Muscle layer of duodenum (tissue), 2 donors: Measurements from ENCODE around the gene C17orf50.
"Not testable (repeated sequence)": the region's sequence is repeated elsewhere in the genome, so short reads cannot be mapped to it uniquely, and the experiment has no call there.

ENCODE experiments used
- H3K27ac ChIP-seq: one replicate; pipeline ENCODE4 v1.7.0; 2013; ENCODE audit warnings: mild to moderate bottlenecking, low read length
- H3K27me3 ChIP-seq: one replicate; pipeline ENCODE4 v1.7.0; 2013; ENCODE audit warnings: low read depth, mild to moderate bottlenecking, control low read depth, low read length
- H3K36me3 ChIP-seq, 2 donors: one replicate each; pipeline ENCODE4 v1.7.0; 2013; ENCODE audit warnings: low read length in 2 of 2, control low read depth in 1 of 2, mild to moderate bottlenecking in 1 of 2; ENCODE audit not compliant: insufficient read depth in 2 of 2, control insufficient read depth in 1 of 2
- H3K4me1 ChIP-seq, 2 donors: one replicate each; pipeline ENCODE4 v1.7.0; 2013; ENCODE audit warnings: low read length in 2 of 2, mild to moderate bottlenecking in 2 of 2, control low read depth in 1 of 2, moderate library complexity in 1 of 2; ENCODE audit not compliant: insufficient read depth in 2 of 2, control insufficient read depth in 1 of 2
- H3K4me3 ChIP-seq, 2 donors: one replicate each; pipeline ENCODE4 v1.7.0; 2013; ENCODE audit warnings: low read length in 2 of 2, low read depth in 1 of 2, mild to moderate bottlenecking in 1 of 2
- H3K9me3 ChIP-seq, 2 donors: one replicate each; pipeline ENCODE4 v1.7.0; 2013; ENCODE audit warnings: low read length in 2 of 2, control low read depth in 1 of 2, mild to moderate bottlenecking in 1 of 2; ENCODE audit not compliant: control insufficient read depth in 1 of 2
- donor health status: healthy.

Gene C17orf50

DNA sequence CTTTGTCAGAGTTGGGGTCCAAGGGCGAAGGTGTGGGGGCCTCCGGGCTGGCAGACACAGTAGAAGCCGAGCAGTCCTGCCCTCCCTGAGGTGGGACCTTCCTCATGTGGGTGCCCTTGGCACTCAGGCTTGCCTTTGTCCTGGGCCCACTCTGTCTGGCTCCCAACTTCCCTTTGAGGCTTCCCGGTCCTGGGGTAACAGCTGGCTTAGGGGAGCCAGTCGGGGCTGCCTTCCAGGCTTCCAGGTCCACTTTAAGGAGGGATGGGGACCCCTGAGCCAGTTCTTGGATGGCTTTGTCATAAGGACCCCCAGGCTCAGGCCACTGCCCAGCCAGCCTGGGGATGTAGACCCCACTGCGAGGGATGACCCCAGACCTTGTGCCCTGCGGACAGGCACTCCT, 15.4 kb upstream of the C17orf50 start:
- H3K4me3 ChIP-seq, result no peak overlapping the region
- peaks cover 2 to 16% of the 10 kb centered on the region in 2 donors for H3K4me1 ChIP-seq
- no peaks in the 10 kb centered on the region for H3K36me3 ChIP-seq
- no peaks in the 10 kb centered on the region for H3K9me3 ChIP-seq
- peaks cover 37% of the 10 kb centered on the region for H3K27me3 ChIP-seq
- H3K27ac ChIP-seq, result no peak overlapping the region

DNA sequence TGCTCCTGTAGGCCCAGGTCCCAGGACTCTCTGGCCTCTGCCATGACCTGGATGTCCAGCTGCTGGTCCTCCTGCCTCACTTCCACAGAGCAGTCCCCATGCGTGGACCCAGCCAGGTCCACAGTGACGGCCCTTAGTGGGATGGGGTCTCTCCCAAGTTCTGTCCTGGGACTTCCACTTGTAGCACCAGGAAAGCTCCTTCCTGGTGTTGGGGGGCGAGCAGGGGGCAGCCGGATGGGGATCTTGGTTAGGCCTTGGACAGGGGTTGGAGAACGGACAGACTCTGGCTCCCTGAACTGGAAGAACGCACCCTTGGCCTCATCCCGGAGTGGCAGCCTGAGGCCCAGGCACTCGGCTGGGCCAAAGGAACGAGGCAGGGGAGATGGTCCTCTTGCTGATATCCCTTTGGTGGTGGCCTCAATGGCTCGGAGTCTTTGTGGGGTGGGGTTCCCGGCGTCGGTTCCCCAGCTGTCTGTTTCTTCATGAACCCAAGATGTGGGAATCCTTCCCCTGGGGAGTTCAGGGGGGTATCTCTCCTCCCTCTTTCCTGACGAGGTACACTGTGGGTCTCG, 14.9 kb upstream of the C17orf50 start:
- peaks cover 37% of the 10 kb centered on the region for H3K27me3 ChIP-seq
- H3K4me3 ChIP-seq, result no peak overlapping the region
- H3K9me3 ChIP-seq, result no peaks in the 10 kb centered on the region
- no peaks in the 10 kb centered on the region for H3K36me3 ChIP-seq
- no peak overlapping the region for H3K27ac ChIP-seq
- peaks cover 2 to 16% of the 10 kb centered on the region in 2 donors for H3K4me1 ChIP-seq

DNA sequence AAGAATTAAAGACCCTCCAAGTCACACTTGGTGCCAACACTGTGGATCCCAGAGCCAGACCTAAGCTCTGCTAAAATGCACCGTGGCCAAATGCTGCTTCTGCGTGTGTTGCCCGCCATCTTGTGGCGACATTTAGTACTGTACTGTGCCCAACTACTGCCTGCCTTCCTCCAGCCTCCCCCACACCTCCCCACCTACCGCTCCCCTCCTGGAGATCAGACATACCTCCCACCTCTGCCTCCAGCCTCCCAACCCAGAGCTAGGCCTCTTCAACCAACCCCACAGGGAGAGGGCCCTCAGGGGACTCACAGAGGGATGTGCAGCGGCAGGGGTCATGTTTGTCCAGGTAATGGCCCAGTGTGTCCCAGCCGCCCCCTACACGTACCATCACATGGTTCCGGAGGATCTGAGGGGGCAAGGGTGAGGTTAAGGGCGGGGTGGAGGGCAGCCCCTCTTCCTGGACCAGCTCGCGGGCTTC, 13.1 kb upstream of the C17orf50 start:
- Histone ChIP-seq H3K27me3 (peaks cover 26% of the 10 kb centered on the region), H3K4me1 (peaks cover 2 to 12% of the 10 kb centered on the region in 2 donors), H3K27ac (no peak overlapping the region), H3K36me3 (no peaks in the 10 kb centered on the region), H3K4me3 (no peak overlapping the region), H3K9me3 (no peaks in the 10 kb centered on the region)

GRCh38 chr17:35748341-35748841, 12.3 kb upstream of the C17orf50 start:
- H3K4me3 ChIP-seq, result no peak overlapping the region
- no peak overlapping the region for H3K27ac ChIP-seq
- H3K9me3 ChIP-seq, result no peaks in the 10 kb centered on the region
- peaks cover 20% of the 10 kb centered on the region for H3K27me3 ChIP-seq
- H3K36me3 ChIP-seq, result no peaks in the 10 kb centered on the region
- peaks cover 2 to 21% of the 10 kb centered on the region in 2 donors for H3K4me1 ChIP-seq

DNA sequence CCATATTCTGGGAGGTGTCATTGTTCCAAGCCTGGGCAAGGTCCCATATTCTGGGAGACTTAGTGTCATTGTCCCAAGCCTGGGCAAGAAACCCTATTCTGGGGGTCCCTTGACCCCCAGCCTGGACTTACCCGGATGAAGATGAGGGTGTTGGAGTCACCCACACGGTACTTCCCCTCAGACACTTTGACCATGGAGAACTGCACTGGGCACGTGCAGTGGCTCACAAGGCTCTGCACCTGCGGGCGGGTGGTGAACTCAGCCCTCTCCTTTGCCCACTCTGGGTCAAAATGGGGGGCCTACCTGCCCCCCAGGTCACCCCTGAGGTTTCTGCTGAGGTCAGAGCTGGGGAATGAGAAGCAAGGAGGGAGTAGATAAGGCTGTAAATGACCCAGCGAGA, 11.7 kb upstream of the C17orf50 start:
- H3K36me3 ChIP-seq, result no peaks in the 10 kb centered on the region
- H3K27me3 ChIP-seq, result peaks cover 20% of the 10 kb centered on the region
- no peak overlapping the region for H3K27ac ChIP-seq
- H3K9me3 ChIP-seq, result no peaks in the 10 kb centered on the region
- peaks cover 0 to 21% of the 10 kb centered on the region in 2 donors for H3K4me1 ChIP-seq
- no peak overlapping the region for H3K4me3 ChIP-seq

DNA sequence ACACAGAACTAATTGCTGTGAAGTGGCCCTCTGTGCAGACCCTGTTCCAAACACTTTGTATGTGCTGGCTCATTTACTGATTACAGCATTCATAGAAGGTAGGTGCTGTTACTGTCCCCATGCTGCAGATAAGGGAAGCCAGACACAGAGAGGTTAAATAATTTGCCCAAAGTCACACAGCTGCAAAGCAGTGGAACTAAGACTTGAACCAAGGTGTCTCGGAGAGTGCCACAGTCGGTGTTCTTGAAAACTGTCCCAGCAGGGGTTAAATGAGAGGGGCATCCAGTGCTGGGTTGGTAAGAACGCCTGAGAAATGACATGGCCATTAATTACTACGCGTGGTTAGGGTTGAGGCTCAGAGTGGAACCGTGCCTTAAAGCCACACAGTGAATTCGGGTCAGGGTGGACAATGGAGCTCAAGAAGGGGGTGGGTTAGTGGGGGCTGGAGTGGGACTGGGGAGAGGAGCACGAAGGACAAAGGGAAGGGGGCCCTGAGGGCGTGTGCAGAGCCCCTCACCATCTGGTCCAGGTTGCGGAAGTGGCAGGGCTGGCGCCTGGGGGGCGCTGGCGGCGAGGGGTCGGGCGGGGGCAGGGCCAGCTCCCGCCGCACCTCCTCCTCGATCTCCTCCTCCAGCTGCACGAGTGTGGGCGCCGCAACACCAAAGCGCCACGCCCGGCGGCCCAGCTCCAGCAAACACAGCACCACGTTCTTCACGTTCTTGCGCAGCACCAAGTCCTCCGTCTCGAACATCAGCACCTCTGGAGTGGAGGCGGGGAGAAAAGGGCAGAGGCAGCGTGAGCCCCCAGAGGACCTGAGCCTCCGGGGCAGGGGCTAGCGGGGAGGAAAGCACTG, 10.9 kb upstream of the C17orf50 start:
- no peak overlapping the region for H3K27ac ChIP-seq
- H3K36me3 ChIP-seq, result no peaks in the 10 kb centered on the region
- peak overlapping the region in 1 of 2 donors; percentile 35 for H3K4me3 ChIP-seq
- no peaks in the 10 kb centered on the region for H3K9me3 ChIP-seq
- H3K27me3 ChIP-seq, result peaks cover 20% of the 10 kb centered on the region
- peaks cover 0 to 21% of the 10 kb centered on the region in 2 donors for H3K4me1 ChIP-seq

DNA sequence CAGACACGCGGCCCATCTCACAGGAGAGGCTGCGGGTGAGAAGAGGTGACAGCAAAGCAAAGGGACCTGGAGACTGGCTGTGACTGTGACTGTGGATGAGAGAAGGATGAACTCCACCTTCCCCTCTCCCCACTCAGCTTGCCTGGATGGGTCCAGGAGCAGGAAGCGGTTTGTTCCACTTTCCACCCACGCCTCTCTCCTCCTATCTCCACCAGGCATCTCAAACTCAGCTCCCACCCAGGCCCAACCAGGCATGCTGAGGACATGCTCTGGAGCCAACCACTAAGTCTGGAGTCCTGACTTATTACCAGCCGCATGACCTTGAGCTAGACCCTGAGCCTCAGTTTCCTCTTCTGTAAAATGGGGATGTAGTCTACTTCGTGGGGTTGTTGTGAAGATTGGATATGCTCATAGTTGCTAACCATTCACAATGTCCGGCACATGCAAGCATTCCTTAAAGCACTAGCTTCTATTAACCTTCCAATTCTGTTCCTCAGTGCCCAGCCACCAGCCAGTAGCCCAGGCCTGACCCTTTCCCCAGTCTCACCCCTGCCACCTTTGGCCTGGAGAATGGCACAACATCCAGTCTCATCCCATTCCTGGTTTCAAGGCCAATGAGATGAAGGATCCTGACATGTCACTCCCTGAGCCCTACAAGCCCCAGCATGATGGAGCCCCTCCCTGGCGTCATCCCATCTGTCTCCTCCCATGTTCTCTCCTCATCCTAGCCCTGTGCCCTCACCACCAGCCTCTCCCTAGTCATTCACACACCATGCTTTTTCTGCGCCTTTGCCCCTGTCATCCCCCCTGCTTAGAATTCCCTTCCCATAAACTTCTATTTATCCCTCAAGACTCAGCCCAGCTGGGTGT, 9.9 kb upstream of the C17orf50 start:
- Histone ChIP-seq H3K9me3 (no peaks in the 10 kb centered on the region), H3K27ac (no peak overlapping the region), H3K27me3 (peaks cover 20% of the 10 kb centered on the region), H3K36me3 (no peaks in the 10 kb centered on the region), H3K4me1 (peaks cover 0 to 21% of the 10 kb centered on the region in 2 donors), H3K4me3 (no peak overlapping the region)

- not testable (repeated sequence) for H3K36me3 ChIP-seq, H3K27ac ChIP-seq, H3K4me3 ChIP-seq, H3K9me3 ChIP-seq
- Histone ChIP-seq H3K27me3 (peaks cover 20% of the 10 kb centered on the region), H3K4me1 (peaks cover 0 to 21% of the 10 kb centered on the region in 2 donors)
Observed at GRCh38 chr17:35751541-35751940, 9.1 kb upstream of the C17orf50 start.

DNA sequence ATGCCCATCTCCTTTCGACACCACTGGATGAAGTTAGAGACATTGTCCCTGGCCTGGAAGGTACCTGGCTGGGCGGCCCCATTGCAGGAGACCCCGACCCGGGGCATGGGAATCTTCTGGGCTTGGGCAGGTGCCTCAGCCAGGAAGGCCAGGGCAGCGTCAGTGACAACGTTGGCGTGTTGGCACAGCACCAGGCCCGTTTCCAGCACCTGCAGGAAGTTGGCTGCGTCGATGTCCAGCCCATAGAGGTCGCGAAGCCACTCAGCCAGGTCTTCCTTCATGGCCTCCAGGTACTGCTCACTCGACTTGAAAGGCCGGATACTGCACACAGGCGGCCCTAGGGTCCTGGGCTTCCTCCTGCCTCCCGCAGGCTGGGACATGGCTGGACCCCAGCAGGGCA, 8.2 kb upstream of the C17orf50 start:
- Histone ChIP-seq H3K9me3 (no peaks in the 10 kb centered on the region), H3K36me3 (no peaks in the 10 kb centered on the region), H3K27me3 (peaks cover 20% of the 10 kb centered on the region), H3K4me3 (no peak overlapping the region), H3K4me1 (peaks cover 0 to 21% of the 10 kb centered on the region in 2 donors), H3K27ac (no peak overlapping the region)

- Histone ChIP-seq H3K27me3 (peaks cover 20% of the 10 kb centered on the region), H3K36me3 (no peaks in the 10 kb centered on the region), H3K4me3 (no peak within 1 kb of the TSS), H3K9me3 (no peaks in the 10 kb centered on the region), H3K27ac (no peak within 1 kb of the TSS), H3K4me1 (peaks cover 0 to 21% of the 10 kb centered on the region in 2 donors)
Observed at GRCh38 chr17:35752945-35753764, 7.5 kb upstream of the C17orf50 start, which contains the start of gene GAS2L2. TSS of gene GAS2L2 (minus strand) at chr17:35753239. CDS start at chr17:35752850, 389 bp downstream.
